Keratinocyte (primary cell): ENCODE results near the gene SRPK1.

Experiments
- EZH2 ChIP-seq: IDR thresholded peaks from one replicate; pipeline ENCODE4 v1.6.1; 2012; ENCODE audit warnings: inconsistent platforms, mild to moderate bottlenecking, low read length, moderate library complexity
- TF ChIP-seq, protein P1 (sequence below), 3 experiments: IDR thresholded peaks in 1 of 3; conservative IDR thresholded peaks in 1 of 3; optimal IDR thresholded peaks in 1 of 3; 2 replicates in 2 of 3; 3 replicates in 1 of 3; pipeline versions ENCODE3 to v1.5.1; 2011; ENCODE audit warnings: low read length in 3 of 3, mild to moderate bottlenecking in 3 of 3, moderate library complexity in 2 of 3, control low read depth in 1 of 3, inconsistent platforms in 1 of 3; ENCODE audit not compliant: insufficient read depth in 2 of 3; ENCODE audit errors: extremely low read depth in 1 of 3

GRCh38 chr6:35935469-35935868, 14.6 kb upstream of the SRPK1 start:
- TF ChIP-seq, protein P1, sequence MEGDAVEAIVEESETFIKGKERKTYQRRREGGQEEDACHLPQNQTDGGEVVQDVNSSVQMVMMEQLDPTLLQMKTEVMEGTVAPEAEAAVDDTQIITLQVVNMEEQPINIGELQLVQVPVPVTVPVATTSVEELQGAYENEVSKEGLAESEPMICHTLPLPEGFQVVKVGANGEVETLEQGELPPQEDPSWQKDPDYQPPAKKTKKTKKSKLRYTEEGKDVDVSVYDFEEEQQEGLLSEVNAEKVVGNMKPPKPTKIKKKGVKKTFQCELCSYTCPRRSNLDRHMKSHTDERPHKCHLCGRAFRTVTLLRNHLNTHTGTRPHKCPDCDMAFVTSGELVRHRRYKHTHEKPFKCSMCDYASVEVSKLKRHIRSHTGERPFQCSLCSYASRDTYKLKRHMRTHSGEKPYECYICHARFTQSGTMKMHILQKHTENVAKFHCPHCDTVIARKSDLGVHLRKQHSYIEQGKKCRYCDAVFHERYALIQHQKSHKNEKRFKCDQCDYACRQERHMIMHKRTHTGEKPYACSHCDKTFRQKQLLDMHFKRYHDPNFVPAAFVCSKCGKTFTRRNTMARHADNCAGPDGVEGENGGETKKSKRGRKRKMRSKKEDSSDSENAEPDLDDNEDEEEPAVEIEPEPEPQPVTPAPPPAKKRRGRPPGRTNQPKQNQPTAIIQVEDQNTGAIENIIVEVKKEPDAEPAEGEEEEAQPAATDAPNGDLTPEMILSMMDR (optimal IDR thresholded peaks at IDR 0.05 in 1 of 3, IDR thresholded peaks at IDR 0.05 in 1 of 3, conservative IDR thresholded peaks at IDR 0.05 in 1 of 3; ENCODE audit: extremely low read depth in 1 of 3, insufficient read depth in 2 of 3, low read length in 3 of 3): no peak
- TF ChIP-seq EZH2: no peak
